ENCODE measurements around the gene GRHL1. TPM values are rescaled to one million over a fixed set of nuclear protein-coding genes. Genes with fewer than 3 reads are reported as not detected.

GRHL1 gene
- total and polyA plus RNA-seq, 4 donors: 3.6 to 13.7 (median 6.1) TPM

DNA sequence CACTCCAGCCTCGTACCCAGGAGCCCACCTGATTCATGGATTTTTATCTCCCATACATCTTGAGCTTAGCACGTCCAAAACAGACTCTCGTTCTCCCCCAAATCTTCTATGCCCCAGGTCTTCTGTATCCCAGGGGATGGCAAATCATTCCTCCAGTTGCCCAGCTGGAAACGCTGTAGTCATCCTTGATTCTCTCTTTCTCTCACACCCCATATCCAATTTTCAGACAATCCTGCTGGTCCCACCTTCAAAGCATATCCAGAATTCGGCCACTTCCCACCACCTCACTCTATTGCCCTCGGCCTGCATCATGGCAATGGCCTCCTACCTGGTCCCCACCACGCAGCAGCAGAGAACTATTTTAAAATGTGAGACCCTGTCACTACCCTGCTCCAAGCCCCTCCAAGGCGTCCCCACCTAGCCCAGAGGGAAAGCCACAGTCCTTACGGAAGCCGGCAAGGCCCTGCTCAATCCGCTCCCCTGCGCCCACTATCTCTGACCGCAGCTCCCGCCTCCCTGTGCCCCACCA, 1.4 kb upstream of the GRHL1 start:
- H3K9me3 ChIP-seq (ENCODE audit: control insufficient read depth in 4 of 4, low read length in 3 of 4): no peaks in the 10 kb centered on the region
- H3K4me3 ChIP-seq (ENCODE audit: low read depth in 1 of 3, low read length in 3 of 3): no peak overlapping the region
- H3K9ac ChIP-seq (ENCODE audit: low read depth in 1 of 2, low read length in 2 of 2): no peak overlapping the region
- H3K36me3 ChIP-seq (ENCODE audit: control insufficient read depth in 4 of 4, insufficient read depth in 3 of 4, low read depth in 1 of 4, low read length in 3 of 4): no peaks in the 10 kb centered on the region
- H3K4me1 ChIP-seq (ENCODE audit: control insufficient read depth in 4 of 4, insufficient read depth in 4 of 4, low read length in 3 of 4): peaks cover 0 to 18% (median 9%) of the 10 kb centered on the region in 4 donors
- no peak overlapping the region for H3K27ac ChIP-seq (ENCODE audit: low read depth in 1 of 2, low read length in 2 of 2)
- TF ChIP-seq, protein P1, sequence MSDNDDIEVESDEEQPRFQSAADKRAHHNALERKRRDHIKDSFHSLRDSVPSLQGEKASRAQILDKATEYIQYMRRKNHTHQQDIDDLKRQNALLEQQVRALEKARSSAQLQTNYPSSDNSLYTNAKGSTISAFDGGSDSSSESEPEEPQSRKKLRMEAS (IDR thresholded peaks at IDR 0.05): no peak
- no peak for TF ChIP-seq SP1 (IDR thresholded peaks at IDR 0.05)
- TF ChIP-seq EGR1 (IDR thresholded peaks at IDR 0.05; ENCODE audit: low read depth in 2 of 2): no peak
- no peak for TF ChIP-seq NR2F2 (IDR thresholded peaks at IDR 0.05)
- no peak for TF ChIP-seq HNF4A (conservative IDR thresholded peaks at IDR 0.05)
- no peak for TF ChIP-seq ZBTB33 (IDR thresholded peaks at IDR 0.05)
- TF ChIP-seq RAD21 (IDR thresholded peaks at IDR 0.05): no peak
- no peak for DNase-seq (ENCODE audit: low spot score)
- 94% methylated on average over 14 of the region's 14 CpGs for WGBS
- no peaks in the 10 kb centered on the region for H3K27me3 ChIP-seq (ENCODE audit: control insufficient read depth in 4 of 4, insufficient read depth in 4 of 4, low read length in 3 of 4)

DNA sequence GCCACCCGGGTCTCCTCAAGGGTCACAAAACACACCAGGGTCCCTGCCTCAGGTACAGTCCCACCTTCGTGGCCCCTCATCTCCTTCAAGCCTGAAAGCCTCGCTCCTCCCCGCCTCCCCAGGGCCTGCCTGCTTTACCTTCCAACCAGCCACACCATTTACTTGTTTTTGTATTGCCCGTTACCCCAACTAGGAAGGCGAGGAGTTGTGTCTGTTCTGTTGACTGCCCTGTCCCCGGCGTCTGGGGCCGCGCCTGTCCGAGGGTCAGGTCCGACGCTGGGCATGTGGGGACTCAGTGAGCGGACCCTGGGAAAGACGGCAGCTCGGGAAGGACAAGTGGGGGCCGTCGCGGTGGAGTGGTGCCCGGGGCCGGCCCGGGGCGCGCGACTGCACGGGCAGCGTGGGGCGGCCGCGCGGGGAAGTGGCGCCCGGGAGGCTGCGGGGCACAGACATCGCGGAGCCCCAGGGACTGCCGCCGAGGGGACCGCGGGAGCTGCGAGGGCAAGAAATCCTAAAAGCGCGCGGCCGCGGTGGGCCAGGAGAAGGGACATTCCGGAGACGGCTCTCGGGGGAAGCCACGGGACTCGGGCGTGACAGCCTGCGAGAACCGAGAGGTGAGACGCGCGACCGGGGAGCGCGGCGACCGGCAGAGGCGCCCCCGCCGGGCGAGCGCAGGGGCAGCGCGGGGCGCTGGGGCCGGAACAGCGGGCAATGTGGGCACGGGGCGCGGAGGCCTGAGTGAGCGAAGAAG, 797 bp upstream of the GRHL1 start:
- peak overlapping the region; percentile 65 to 95 (median 84) for H3K4me3 ChIP-seq (ENCODE audit: low read depth in 1 of 3, low read length in 3 of 3)
- no peak for TF ChIP-seq HNF4G (IDR thresholded peaks at IDR 0.05)
- TF ChIP-seq EGR1 (IDR thresholded peaks at IDR 0.05; ENCODE audit: low read depth in 2 of 2): no peak
- TF ChIP-seq, protein P2, sequence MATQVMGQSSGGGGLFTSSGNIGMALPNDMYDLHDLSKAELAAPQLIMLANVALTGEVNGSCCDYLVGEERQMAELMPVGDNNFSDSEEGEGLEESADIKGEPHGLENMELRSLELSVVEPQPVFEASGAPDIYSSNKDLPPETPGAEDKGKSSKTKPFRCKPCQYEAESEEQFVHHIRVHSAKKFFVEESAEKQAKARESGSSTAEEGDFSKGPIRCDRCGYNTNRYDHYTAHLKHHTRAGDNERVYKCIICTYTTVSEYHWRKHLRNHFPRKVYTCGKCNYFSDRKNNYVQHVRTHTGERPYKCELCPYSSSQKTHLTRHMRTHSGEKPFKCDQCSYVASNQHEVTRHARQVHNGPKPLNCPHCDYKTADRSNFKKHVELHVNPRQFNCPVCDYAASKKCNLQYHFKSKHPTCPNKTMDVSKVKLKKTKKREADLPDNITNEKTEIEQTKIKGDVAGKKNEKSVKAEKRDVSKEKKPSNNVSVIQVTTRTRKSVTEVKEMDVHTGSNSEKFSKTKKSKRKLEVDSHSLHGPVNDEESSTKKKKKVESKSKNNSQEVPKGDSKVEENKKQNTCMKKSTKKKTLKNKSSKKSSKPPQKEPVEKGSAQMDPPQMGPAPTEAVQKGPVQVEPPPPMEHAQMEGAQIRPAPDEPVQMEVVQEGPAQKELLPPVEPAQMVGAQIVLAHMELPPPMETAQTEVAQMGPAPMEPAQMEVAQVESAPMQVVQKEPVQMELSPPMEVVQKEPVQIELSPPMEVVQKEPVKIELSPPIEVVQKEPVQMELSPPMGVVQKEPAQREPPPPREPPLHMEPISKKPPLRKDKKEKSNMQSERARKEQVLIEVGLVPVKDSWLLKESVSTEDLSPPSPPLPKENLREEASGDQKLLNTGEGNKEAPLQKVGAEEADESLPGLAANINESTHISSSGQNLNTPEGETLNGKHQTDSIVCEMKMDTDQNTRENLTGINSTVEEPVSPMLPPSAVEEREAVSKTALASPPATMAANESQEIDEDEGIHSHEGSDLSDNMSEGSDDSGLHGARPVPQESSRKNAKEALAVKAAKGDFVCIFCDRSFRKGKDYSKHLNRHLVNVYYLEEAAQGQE (IDR thresholded peaks at IDR 0.05): no peak
- no peak for TF ChIP-seq RAD21 (IDR thresholded peaks at IDR 0.05)
- TF ChIP-seq ZBTB33 (IDR thresholded peaks at IDR 0.05): no peak
- no peak for TF ChIP-seq HNF4A (conservative IDR thresholded peaks at IDR 0.05)
- no peak for TF ChIP-seq YY1 (IDR thresholded peaks at IDR 0.05)
- no peak for TF ChIP-seq JUND (IDR thresholded peaks at IDR 0.05)
- TF ChIP-seq ATF3 (IDR thresholded peaks at IDR 0.05): no peak
- no peak for TF ChIP-seq GABPA (IDR thresholded peaks at IDR 0.05 in 1 of 2, conservative IDR thresholded peaks at IDR 0.05 in 1 of 2)
- TF ChIP-seq NR2F2 (IDR thresholded peaks at IDR 0.05): no peak
- TF ChIP-seq TAF1 (conservative IDR thresholded peaks at IDR 0.05): no peak
- TF ChIP-seq FOXA1 (IDR thresholded peaks at IDR 0.05): no peak
- H3K4me1 ChIP-seq (ENCODE audit: control insufficient read depth in 4 of 4, insufficient read depth in 4 of 4, low read length in 3 of 4): peaks cover 0 to 18% (median 9%) of the 10 kb centered on the region in 4 donors
- H3K9ac ChIP-seq (ENCODE audit: low read depth in 1 of 2, low read length in 2 of 2): peak overlapping the region in 1 of 2 donors; percentile 47
- H3K9me3 ChIP-seq (ENCODE audit: control insufficient read depth in 4 of 4, low read length in 3 of 4): no peaks in the 10 kb centered on the region
- WGBS: 9% methylated on average over 76 of the region's 76 CpGs
- DNase-seq (ENCODE audit: low spot score): peak; percentile 43
- H3K27me3 ChIP-seq (ENCODE audit: control insufficient read depth in 4 of 4, insufficient read depth in 4 of 4, low read length in 3 of 4): no peaks in the 10 kb centered on the region
- peaks cover 0 to 2% (median 0%) of the 10 kb centered on the region in 4 donors for H3K36me3 ChIP-seq (ENCODE audit: control insufficient read depth in 4 of 4, insufficient read depth in 3 of 4, low read depth in 1 of 4, low read length in 3 of 4)
- H3K27ac ChIP-seq (ENCODE audit: low read depth in 1 of 2, low read length in 2 of 2): peak overlapping the region; percentile 70 to 77

All from liver (tissue), 9 donors.